K562 (cell line): Measurements from ENCODE around the gene ZFP69B. TPM values are rescaled to one million over a fixed set of nuclear protein-coding genes. Genes with fewer than 3 reads are reported as not detected.

Experiments used
- ATAC-seq: fragments of 200-7000 bp; cut with Tn5 transposase; 3 replicates; pipeline ENCODE4 v1.9.1; 2020; ENCODE audit warnings: moderate library complexity
- BruUV-seq: library from RNA; stranded (reverse); fragments of 400-500 nt; replicated peaks from 2 replicates; lab custom pipeline; 2021; lab: Mats Ljungman, UMichigan
- CTCF ChIA-PET: fragments of 300-600 bp; formaldehyde crosslinking; extraction: SDS; loops from one replicate; lab custom pipeline; 2021; ENCODE audit warnings: low intra/inter-chr PET ratio; lab: Yijun Ruan, JAX
- POLR2A ChIA-PET: fragments of 300-600, 350-650 bp; sonication (Branson Sonifier 250); formaldehyde crosslinking; extraction: SDS; loops from one replicate; lab custom pipeline; 2021; ENCODE audit warnings: antibody characterized with exemption, inconsistent platforms; lab: Yijun Ruan, JAX
- DNase-seq, 4 experiments: peaks; one replicate each; pipeline versions ENCODE4 v3.0.0 to v3.0.0-alpha.2; 2011 to 2018; ENCODE audit warnings: low spot score in 3 of 4, mixed read lengths in 3 of 4; ENCODE audit errors: extremely low read depth in 1 of 4
- FAIRE-seq: peaks from 2 replicates; lab custom pipeline; 2011; peaks lifted over from hg19 to GRCh38; lab: Jason Lieb, UNC
- H2AFZ ChIP-seq: 2 replicates; pipeline ENCODE4 v1.6.0; 2011; ENCODE audit warnings: low read depth, low read length, control low read depth, inconsistent platforms
- H3K27ac ChIP-seq: fragments of 200-600 bp; 3 replicates; pipeline ENCODE4 v1.8.0; 2011; ENCODE audit warnings: low read depth, mild to moderate bottlenecking, control low read depth, inconsistent platforms, low read length, moderate library complexity, mixed read lengths; ENCODE audit errors: extremely low read depth
- H3K27me3 ChIP-seq, 2 experiments: fragments of 300-600 bp in 1 of 2; 2 replicates in 1 of 2; 3 replicates in 1 of 2; pipeline versions ENCODE4 v1.6.0 to v1.8.0; 2011; ENCODE audit warnings: inconsistent platforms in 2 of 2, low read length in 2 of 2, mild to moderate bottlenecking in 1 of 2, mixed read lengths in 1 of 2, moderate library complexity in 1 of 2; ENCODE audit not compliant: control insufficient read depth in 2 of 2, insufficient read depth in 2 of 2
- H3K36me3 ChIP-seq: fragments of 300-600 bp; 3 replicates; pipeline ENCODE4 v1.8.0; 2011; ENCODE audit warnings: mild to moderate bottlenecking, low read length, inconsistent platforms; ENCODE audit not compliant: control insufficient read depth, insufficient read depth
- H3K4me1 ChIP-seq, 2 experiments: fragments of 200-600 bp in 1 of 2; replicated peaks in 1 of 2; 2 replicates in 1 of 2; 3 replicates in 1 of 2; pipeline versions ENCODE4 v1.5.1 to v1.8.0; 2011; ENCODE audit warnings: inconsistent platforms in 2 of 2, low read length in 2 of 2, mild to moderate bottlenecking in 1 of 2, mixed read lengths in 1 of 2, moderate library complexity in 1 of 2; ENCODE audit not compliant: control insufficient read depth in 2 of 2, insufficient read depth in 2 of 2
- H3K4me2 ChIP-seq: 2 replicates; pipeline ENCODE4 v1.6.1; 2011; ENCODE audit warnings: low read length, control low read depth, inconsistent platforms, mixed read lengths; ENCODE audit not compliant: insufficient read depth
- H3K4me3 ChIP-seq: fragments of 200-600 bp; sonication (generic), shearing (Covaris generic); 2 replicates; pipeline ENCODE4 v1.5.1; 2016; ENCODE audit warnings: control low read depth, inconsistent platforms
- H3K79me2 ChIP-seq: fragments of 200-600 bp; 3 replicates; pipeline ENCODE4 v1.8.0; 2011; ENCODE audit warnings: low read length, inconsistent platforms; ENCODE audit not compliant: control insufficient read depth, insufficient read depth
- H3K9ac ChIP-seq, 2 experiments: 2 replicates each; pipeline versions ENCODE4 v1.6.0 to v1.6.1; 2011; ENCODE audit warnings: low read depth in 2 of 2, low read length in 2 of 2, control low read depth in 1 of 2, inconsistent platforms in 1 of 2, mild to moderate bottlenecking in 1 of 2, mixed read lengths in 1 of 2; ENCODE audit not compliant: insufficient read depth in 1 of 2
- H3K9me1 ChIP-seq: one replicate; pipeline ENCODE4 v1.6.0; 2011; ENCODE audit warnings: inconsistent platforms, mild to moderate bottlenecking, low read length, moderate library complexity; ENCODE audit not compliant: control insufficient read depth, insufficient read depth
- H3K9me3 ChIP-seq: replicated peaks from 2 replicates; pipeline ENCODE4 v1.5.1; 2011; ENCODE audit warnings: low read depth, low read length, inconsistent platforms; ENCODE audit not compliant: control insufficient read depth, insufficient read depth
- H4K20me1 ChIP-seq: replicated peaks from 2 replicates; pipeline ENCODE4 v1.6.1; 2011; ENCODE audit warnings: low read length, inconsistent platforms, mixed read lengths; ENCODE audit not compliant: control insufficient read depth, insufficient read depth
- KDM1A ChIP-seq, 2 experiments: fragments of 450-650 bp; IDR thresholded peaks; 2 replicates each; pipeline ENCODE4 v1.6.1; 2016; ENCODE audit warnings: mild to moderate bottlenecking in 2 of 2
- MTF1 ChIP-seq: fragments of 250-450 bp; sonication (Bioruptor Pico); IDR thresholded peaks from 2 replicates; pipeline ENCODE4 v1.9.0; 2021; ENCODE audit warnings: moderate library complexity, mild to moderate bottlenecking, inconsistent platforms, borderline replicate concordance
- NCOA1 ChIP-seq: fragments of 450-650 bp; IDR thresholded peaks from 2 replicates; pipeline ENCODE4 v1.6.1; 2016; ENCODE audit warnings: low read depth
- SMAD4 ChIP-seq: fragments of 250-450 bp; sonication (Bioruptor Pico); conservative IDR thresholded peaks from 2 replicates; pipeline ENCODE4 v1.8.0; 2021; ENCODE audit warnings: inconsistent platforms, mild to moderate bottlenecking, moderate library complexity
- SMARCA4 ChIP-seq: fragments of 450-650 bp; IDR thresholded peaks from 2 replicates; pipeline ENCODE4 v1.6.1; 2016
- ZNF140 ChIP-seq: fragments of 250-450 bp; sonication (Bioruptor Pico); IDR thresholded peaks from 2 replicates; pipeline ENCODE4 v1.8.0; 2021; ENCODE audit warnings: moderate library complexity, mild to moderate bottlenecking, inconsistent platforms
- ZNF507 ChIP-seq: conservative IDR thresholded peaks from 2 replicates; pipeline ENCODE4 v1.6.1; 2017; ENCODE audit warnings: missing genetic modification characterization, missing compliant biosample characterization
- ZNF75A ChIP-seq: fragments of 450-650 bp; formaldehyde crosslinking; IDR thresholded peaks from 2 replicates; pipeline ENCODE4 v1.4.0; 2020; ENCODE audit warnings: mild to moderate bottlenecking
- WGBS: fragments of 100-300 bp; shearing (Covaris generic); methylation state at CpG from one replicate; pipeline ENCODE4 v1.1.6; 2016; ENCODE audit warnings: low coverage, mixed read lengths; ENCODE audit not compliant: insufficient coverage; ENCODE audit errors: missing lambda C conversion rate; 5-methylcytosine and 5-hydroxymethylcytosine counted together
- in situ Hi-C: fragments of 300-500 bp; cut with MboI; formaldehyde crosslinking; loops from 4 replicates; pipeline ENCODE4 v1.15.0; 2018; ENCODE audit warnings: inconsistent platforms, mixed read lengths
- intact Hi-C: fragments of 100-400 bp; cut with micrococcal nuclease; formaldehyde crosslinking; loops from 2 replicates; pipeline ENCODE4 v1.14.2; 2022
- polyA plus RNA-seq, 8 experiments: library from polyadenylated mRNA; depleted of rRNA in 4 of 8; stranded (reverse) in 5 of 8; unstranded in 3 of 8; fragments of >200 nt; fragmentation: Nextera tagmentation in 2 of 8; fragmentation: Illumina TruSeq in 1 of 8; extraction: Ambion mirVana in 2 of 8; extraction: Trizol in 1 of 8; gene quantifications; 2 replicates each; pipeline versions ENCODE4 v1.2.1 to v1.2.3, GENCODE V29; 2011 to 2014; ENCODE audit warnings: inconsistent platforms in 1 of 8, missing spikeins in 1 of 8
- total RNA-seq, 7 experiments: library from RNA; depleted of rRNA in 6 of 7; stranded (reverse); fragments of >200 nt in 6 of 7; fragmentation: Illumina TruSeq in 2 of 7; extraction: Trizol in 2 of 7; gene quantifications; 2 replicates each; pipeline versions ENCODE4 v1.2.1 to v1.2.3, GENCODE V29; 2011 to 2021; ENCODE audit warnings: low replicate concordance in 1 of 7
- TF ChIP-seq, protein P1 (sequence below): IDR thresholded peaks from 3 replicates; pipeline ENCODE4 v1.6.1; 2011; ENCODE audit warnings: borderline replicate concordance, mild to moderate bottlenecking; ENCODE audit not compliant: insufficient read length, insufficient read depth
- TF ChIP-seq, protein P2 (sequence below), 2 experiments: fragments of 250-450 bp in 1 of 2; fragments of 450-650 bp in 1 of 2; sonication (Bioruptor Pico) in 1 of 2; IDR thresholded peaks; 2 replicates each; pipeline versions ENCODE4 v1.6.1 to v1.8.0; 2016 to 2021; ENCODE audit warnings: mild to moderate bottlenecking in 2 of 2, moderate library complexity in 2 of 2, missing compliant biosample characterization in 1 of 2, missing genetic modification characterization in 1 of 2
- TF ChIP-seq, protein P3 (sequence below): fragments of 450-650 bp; IDR thresholded peaks from 2 replicates; pipeline ENCODE4 v1.6.1; 2016; ENCODE audit warnings: mild to moderate bottlenecking
- TF ChIP-seq, protein P4 (sequence below): fragments of 450-650 bp; IDR thresholded peaks from 2 replicates; pipeline ENCODE4 v1.6.1; 2016; ENCODE audit warnings: antibody characterized with exemption
- TF ChIP-seq, protein P5 (sequence below): fragments of 450-650 bp; formaldehyde crosslinking; IDR thresholded peaks from 2 replicates; pipeline ENCODE4 v1.4.0; 2020; ENCODE audit warnings: mild to moderate bottlenecking, moderate library complexity

Gene ZFP69B
- total and polyA plus RNA-seq, 9 of the 15 experiments (the other 6 are each of a cell fraction or from before 2014, with no cell fraction given), result 1.6 to 10.3 (median 8.4) TPM

DNA sequence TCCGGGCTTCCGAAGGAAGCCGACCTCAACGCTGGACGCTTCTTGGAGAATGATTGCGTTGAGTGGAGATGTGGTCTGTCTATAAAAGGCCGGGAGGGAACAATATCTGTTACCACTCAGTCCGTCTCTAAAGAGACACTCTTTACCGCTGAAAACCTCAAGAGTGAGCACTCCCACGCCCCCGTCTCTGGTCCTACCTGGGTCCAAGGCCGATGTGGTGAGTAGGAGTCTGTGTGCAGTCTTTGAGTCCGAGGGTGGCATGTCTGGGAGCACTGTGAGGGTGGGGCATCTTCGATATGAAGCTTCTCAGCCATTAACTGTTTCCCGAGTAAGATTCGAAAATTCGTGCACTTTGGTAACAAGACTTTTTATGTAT is 27.4 kb downstream of the ZFP69B start:
- Histone ChIP-seq H3K36me3 (peaks cover 7% of the 10 kb centered on the region; the same call in 2 of the 3 replicates), H3K4me1 (peaks cover 10 to 11% of the 10 kb centered on the region in 2 experiments; a peak in 3 of 5 replicates), H4K20me1 (no peaks in the 10 kb centered on the region), H3K9me3 (peaks cover 11% of the 10 kb centered on the region; the same call in 1 of the 2 replicates), H3K79me2 (peaks cover 10% of the 10 kb centered on the region; the same call in 2 of the 3 replicates), H2AFZ (peak overlapping the region; percentile 98), H3K4me2 (peak overlapping the region; percentile 91), H3K9me1 (no peaks in the 10 kb centered on the region), H3K27ac (peak overlapping the region; percentile 78; the same call in 1 of the 3 replicates), H3K9ac (peak overlapping the region; percentile 65 to 91), H3K27me3 (no peaks in the 10 kb centered on the region), H3K4me3 (peak overlapping the region; percentile 67)
- intact Hi-C loops, result no loop called here
- WGBS, result 13% methylated on average over 17 of the region's 17 CpGs
- DNase-seq (peak in 3 of 4 experiments; percentile 25 to 55 (median 47)), ATAC-seq (peak; percentile 78), FAIRE-seq (peak; percentile 73)
- in situ Hi-C loops, result no loop called here
- ChIA-PET POLR2A (interaction anchor here (0.6 to 2.3 kb wide), 4 partner anchors 10 to 57 kb away, joined by 3 to 7 read pairs (median 4); partner anchors contain the start of gene ZFP69B), CTCF (no interaction called here)
- BruUV-seq, result no TSS peak
- TF ChIP-seq, protein P1, sequence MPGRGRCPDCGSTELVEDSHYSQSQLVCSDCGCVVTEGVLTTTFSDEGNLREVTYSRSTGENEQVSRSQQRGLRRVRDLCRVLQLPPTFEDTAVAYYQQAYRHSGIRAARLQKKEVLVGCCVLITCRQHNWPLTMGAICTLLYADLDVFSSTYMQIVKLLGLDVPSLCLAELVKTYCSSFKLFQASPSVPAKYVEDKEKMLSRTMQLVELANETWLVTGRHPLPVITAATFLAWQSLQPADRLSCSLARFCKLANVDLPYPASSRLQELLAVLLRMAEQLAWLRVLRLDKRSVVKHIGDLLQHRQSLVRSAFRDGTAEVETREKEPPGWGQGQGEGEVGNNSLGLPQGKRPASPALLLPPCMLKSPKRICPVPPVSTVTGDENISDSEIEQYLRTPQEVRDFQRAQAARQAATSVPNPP, result no peak
- TF ChIP-seq, protein P2, sequence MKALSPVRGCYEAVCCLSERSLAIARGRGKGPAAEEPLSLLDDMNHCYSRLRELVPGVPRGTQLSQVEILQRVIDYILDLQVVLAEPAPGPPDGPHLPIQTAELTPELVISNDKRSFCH (CRISPR knock-in tag; IDR thresholded peaks at IDR 0.05), result no peak
- TF ChIP-seq, protein P2 (tag; IDR thresholded peaks at IDR 0.05), result no peak
- TF ChIP-seq, protein P3, sequence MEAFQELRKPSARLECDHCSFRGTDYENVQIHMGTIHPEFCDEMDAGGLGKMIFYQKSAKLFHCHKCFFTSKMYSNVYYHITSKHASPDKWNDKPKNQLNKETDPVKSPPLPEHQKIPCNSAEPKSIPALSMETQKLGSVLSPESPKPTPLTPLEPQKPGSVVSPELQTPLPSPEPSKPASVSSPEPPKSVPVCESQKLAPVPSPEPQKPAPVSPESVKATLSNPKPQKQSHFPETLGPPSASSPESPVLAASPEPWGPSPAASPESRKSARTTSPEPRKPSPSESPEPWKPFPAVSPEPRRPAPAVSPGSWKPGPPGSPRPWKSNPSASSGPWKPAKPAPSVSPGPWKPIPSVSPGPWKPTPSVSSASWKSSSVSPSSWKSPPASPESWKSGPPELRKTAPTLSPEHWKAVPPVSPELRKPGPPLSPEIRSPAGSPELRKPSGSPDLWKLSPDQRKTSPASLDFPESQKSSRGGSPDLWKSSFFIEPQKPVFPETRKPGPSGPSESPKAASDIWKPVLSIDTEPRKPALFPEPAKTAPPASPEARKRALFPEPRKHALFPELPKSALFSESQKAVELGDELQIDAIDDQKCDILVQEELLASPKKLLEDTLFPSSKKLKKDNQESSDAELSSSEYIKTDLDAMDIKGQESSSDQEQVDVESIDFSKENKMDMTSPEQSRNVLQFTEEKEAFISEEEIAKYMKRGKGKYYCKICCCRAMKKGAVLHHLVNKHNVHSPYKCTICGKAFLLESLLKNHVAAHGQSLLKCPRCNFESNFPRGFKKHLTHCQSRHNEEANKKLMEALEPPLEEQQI, result no peak
- TF ChIP-seq, protein P4, sequence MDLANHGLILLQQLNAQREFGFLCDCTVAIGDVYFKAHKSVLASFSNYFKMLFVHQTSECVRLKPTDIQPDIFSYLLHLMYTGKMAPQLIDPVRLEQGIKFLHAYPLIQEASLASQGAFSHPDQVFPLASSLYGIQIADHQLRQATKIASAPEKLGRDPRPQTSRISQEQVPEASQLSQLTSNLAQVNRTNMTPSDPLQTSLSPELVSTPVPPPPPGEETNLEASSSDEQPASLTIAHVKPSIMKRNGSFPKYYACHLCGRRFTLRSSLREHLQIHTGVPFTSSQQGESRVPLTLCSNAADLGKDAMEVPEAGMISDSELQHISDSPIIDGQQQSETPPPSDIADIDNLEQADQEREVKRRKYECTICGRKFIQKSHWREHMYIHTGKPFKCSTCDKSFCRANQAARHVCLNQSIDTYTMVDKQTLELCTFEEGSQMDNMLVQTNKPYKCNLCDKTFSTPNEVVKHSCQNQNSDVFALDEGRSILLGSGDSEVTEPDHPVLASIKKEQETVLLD, result 0 out of 2 replicates have a peak, but pooled peaks have one; percentile 1
- TF ChIP-seq ZNF140 (CRISPR knock-in tag) (no peak), MTF1 (CRISPR knock-in tag) (no peak), SMAD4 (CRISPR knock-in tag) (no peak), SMARCA4 (0 out of 2 replicates have a peak, but pooled peaks have one; percentile 16), ZNF75A (CRISPR knock-in tag) (no peak), KDM1A (IDR thresholded peaks at IDR 0.05) (no peak), ZNF507 (tag) (no peak), NCOA1 (no peak)
- TF ChIP-seq, protein P5, sequence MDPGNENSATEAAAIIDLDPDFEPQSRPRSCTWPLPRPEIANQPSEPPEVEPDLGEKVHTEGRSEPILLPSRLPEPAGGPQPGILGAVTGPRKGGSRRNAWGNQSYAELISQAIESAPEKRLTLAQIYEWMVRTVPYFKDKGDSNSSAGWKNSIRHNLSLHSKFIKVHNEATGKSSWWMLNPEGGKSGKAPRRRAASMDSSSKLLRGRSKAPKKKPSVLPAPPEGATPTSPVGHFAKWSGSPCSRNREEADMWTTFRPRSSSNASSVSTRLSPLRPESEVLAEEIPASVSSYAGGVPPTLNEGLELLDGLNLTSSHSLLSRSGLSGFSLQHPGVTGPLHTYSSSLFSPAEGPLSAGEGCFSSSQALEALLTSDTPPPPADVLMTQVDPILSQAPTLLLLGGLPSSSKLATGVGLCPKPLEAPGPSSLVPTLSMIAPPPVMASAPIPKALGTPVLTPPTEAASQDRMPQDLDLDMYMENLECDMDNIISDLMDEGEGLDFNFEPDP (CRISPR knock-in tag), result no peak
